Smooth muscle cell (in vitro differentiated cells): ENCODE data around the gene UNC45B. TPM values are rescaled to one million over a fixed set of nuclear protein-coding genes. Genes with fewer than 3 reads are reported as not detected.

ENCODE experiments used
- DNase-seq: peaks from one replicate; lab custom pipeline; 2025; ENCODE audit not compliant: unreplicated experiment; lab: John Stamatoyannopoulos, UW
- H2AFZ ChIP-seq: fragments of 200-600 bp; sonication (generic); 2 replicates; pipeline ENCODE4 v1.6.0; 2016; ENCODE audit warnings: antibody characterized with exemption, low read depth, mild to moderate bottlenecking
- H3F3A ChIP-seq: fragments of 200-600 bp; sonication (generic); 2 replicates; pipeline ENCODE4 v1.6.0; 2017; ENCODE audit warnings: antibody characterized with exemption, low read depth
- H3K27ac ChIP-seq: fragments of 200-600 bp; sonication (generic); 2 replicates; pipeline ENCODE4 v1.5.1; 2016; ENCODE audit warnings: low read depth, mild to moderate bottlenecking
- H3K27me3 ChIP-seq: fragments of 200-600 bp; sonication (generic); 2 replicates; pipeline ENCODE4 v1.6.1; 2016; ENCODE audit warnings: low read depth, mild to moderate bottlenecking
- H3K36me3 ChIP-seq: fragments of 200-600 bp; sonication (generic); 2 replicates; pipeline ENCODE4 v1.5.1; 2016; ENCODE audit warnings: low read depth
- H3K4me1 ChIP-seq: fragments of 200-600 bp; sonication (generic); 2 replicates; pipeline ENCODE4 v1.5.1; 2016; ENCODE audit warnings: low read depth
- H3K4me2 ChIP-seq: fragments of 200-600 bp; sonication (generic); 2 replicates; pipeline ENCODE4 v1.6.0; 2016; ENCODE audit warnings: mild to moderate bottlenecking
- H3K4me3 ChIP-seq: fragments of 200-600 bp; sonication (generic); 2 replicates; pipeline ENCODE4 v1.5.1; 2016; ENCODE audit warnings: mild to moderate bottlenecking
- H3K79me2 ChIP-seq: fragments of 200-600 bp; sonication (generic); 2 replicates; pipeline ENCODE4 v1.6.0; 2016; ENCODE audit warnings: low read depth, mild to moderate bottlenecking
- H3K9ac ChIP-seq: fragments of 200-600 bp; sonication (generic); 2 replicates; pipeline ENCODE4 v1.6.0; 2016; ENCODE audit warnings: low read depth
- H3K9me3 ChIP-seq: fragments of 200-600 bp; sonication (generic); replicated peaks from 2 replicates; pipeline ENCODE4 v1.5.1; 2016; ENCODE audit warnings: low read depth
- H4K20me1 ChIP-seq: fragments of 200-600 bp; sonication (generic); 2 replicates; pipeline ENCODE4 v1.6.0; 2016; ENCODE audit warnings: low read depth
- CTCF ChIP-seq: fragments of 200-600 bp; sonication (generic); IDR thresholded peaks from 2 replicates; pipeline ENCODE4 v1.5.1; 2017; ENCODE audit warnings: borderline replicate concordance, mild to moderate bottlenecking, antibody characterized with exemption; ENCODE audit not compliant: insufficient read depth, poor library complexity, severe bottlenecking
- WGBS: methylation state at CpG from one replicate; pipeline ENCODE4 v1.1.7; 2016; ENCODE audit warnings: low lambda C conversion rate; 5-methylcytosine and 5-hydroxymethylcytosine counted together
- polyA plus RNA-seq: library from polyadenylated mRNA; unstranded; fragments of >200 nt; fragmentation: Nextera tagmentation; extraction: Ambion mirVana; gene quantifications from 2 replicates; pipeline ENCODE4 v1.2.1, GENCODE V29; 2016
- total RNA-seq: library from RNA; depleted of rRNA; stranded (reverse); fragments of >200 nt; gene quantifications from 2 replicates; pipeline ENCODE4 v1.2.3, GENCODE V29; 2014

UNC45B gene
- total and polyA plus RNA-seq, 2 experiments from 2014 or later, result not detected

GRCh38 chr17:35159940-35160339, 12.3 kb downstream of the UNC45B start:
- DNase-seq, result no peak
- Histone ChIP-seq H3K9me3 (no peaks in the 10 kb centered on the region), H3K9ac (no peak overlapping the region), H3K4me3 (no peak overlapping the region), H3K27me3 (peaks cover 4% of the 10 kb centered on the region), H4K20me1 (no peaks in the 10 kb centered on the region), H3F3A (no peaks in the 10 kb centered on the region), H3K27ac (no peak overlapping the region), H3K4me1 (no peaks in the 10 kb centered on the region), H3K4me2 (no peak overlapping the region), H3K36me3 (no peaks in the 10 kb centered on the region), H2AFZ (no peak overlapping the region), H3K79me2 (no peaks in the 10 kb centered on the region)
- 87% methylated on average over 2 of the region's 2 CpGs for WGBS
- no peak for TF ChIP-seq CTCF

GRCh38 chr17:35160354-35161201, 13.0 kb downstream of the UNC45B start:
- Histone ChIP-seq H3K4me1 (no peaks in the 10 kb centered on the region), H3K27ac (no peak overlapping the region), H3K36me3 (no peaks in the 10 kb centered on the region), H3K9ac (no peak overlapping the region), H3K4me3 (no peak overlapping the region), H3F3A (no peaks in the 10 kb centered on the region), H3K9me3 (no peaks in the 10 kb centered on the region), H3K27me3 (peaks cover 4% of the 10 kb centered on the region), H4K20me1 (no peaks in the 10 kb centered on the region), H2AFZ (no peak overlapping the region), H3K4me2 (no peak overlapping the region), H3K79me2 (no peaks in the 10 kb centered on the region)
- no peak for DNase-seq
- no peak for TF ChIP-seq CTCF
- 87% methylated on average over 13 of the region's 13 CpGs for WGBS

- DNase-seq, result no peak
- Histone ChIP-seq H3K79me2 (no peaks in the 10 kb centered on the region), H3K4me2 (no peak overlapping the region), H3K27me3 (peaks cover 4% of the 10 kb centered on the region), H3K4me1 (no peaks in the 10 kb centered on the region), H3K9me3 (no peaks in the 10 kb centered on the region), H3K36me3 (no peaks in the 10 kb centered on the region), H3F3A (no peaks in the 10 kb centered on the region), H4K20me1 (no peaks in the 10 kb centered on the region), H3K27ac (no peak overlapping the region), H3K4me3 (no peak overlapping the region), H2AFZ (no peak overlapping the region), H3K9ac (no peak overlapping the region)
- no peak for TF ChIP-seq CTCF
- 83% methylated on average over 3 of the region's 3 CpGs for WGBS
Measured at GRCh38 chr17:35161281-35161761, 13.7 kb downstream of the UNC45B start.
